NCI-H1930 (cell line): ENCODE measurements around the gene PLXDC1.

ENCODE experiments used
- DNase-seq, 2 experiments: peaks; one replicate each; lab custom pipeline; 2025; lab: John Stamatoyannopoulos, UW

Gene PLXDC1

GRCh38 chr17:39151150-39151942, at the start of gene PLXDC1:
Gene PLXDC1 (minus strand): TSS chr17:39151637. CDS start chr17:39151437, 200 bp downstream.
- no peak for DNase-seq

- DNase-seq, result no peak
These were observed 49.6 kb upstream of the PLXDC1 start for GRCh38 chr17:39200957-39201510.

GRCh38 chr17:39200070-39200879, 48.8 kb upstream of the PLXDC1 start, which contains the start of gene RPL19:
Gene RPL19 (plus strand): TSS chr17:39200283. CDS start chr17:39200345, 62 bp downstream.
- DNase-seq, result no peak

- DNase-seq, result peak; percentile 86 to 92
These were observed 48.3 kb upstream of the PLXDC1 start for GRCh38 chr17:39199820-39200069.

- no peak for DNase-seq
These were observed 46.7 kb upstream of the PLXDC1 start for GRCh38 chr17:39198186-39198566.

- peak; percentile 46 to 57 for DNase-seq
These were observed 46.1 kb upstream of the PLXDC1 start, which contains the start of gene CACNB1 for GRCh38 chr17:39197380-39198185. Gene CACNB1 (minus strand): TSS chr17:39197669. CDS start chr17:39197495, 174 bp downstream.

- no peak for DNase-seq
These were observed 45.4 kb upstream of the PLXDC1 start for GRCh38 chr17:39196808-39197291.

- DNase-seq, result no peak
These were observed 44.9 kb upstream of the PLXDC1 start for GRCh38 chr17:39196241-39196807.

GRCh38 chr17:39195568-39196160, 44.2 kb upstream of the PLXDC1 start:
- DNase-seq, result no peak

- DNase-seq, result no peak
These were observed 43.6 kb upstream of the PLXDC1 start for GRCh38 chr17:39194985-39195524.

GRCh38 chr17:39194089-39194984, 42.9 kb upstream of the PLXDC1 start:
- DNase-seq, result no peak

- DNase-seq, result no peak
These were observed 41.9 kb upstream of the PLXDC1 start for GRCh38 chr17:39193346-39193745.

GRCh38 chr17:39192901-39193300, 41.5 kb upstream of the PLXDC1 start:
- no peak for DNase-seq

- no peak for DNase-seq
These were observed 40.5 kb upstream of the PLXDC1 start for GRCh38 chr17:39191750-39192510.

GRCh38 chr17:39187152-39187830, 35.9 kb upstream of the PLXDC1 start:
- DNase-seq, result no peak

GRCh38 chr17:39186481-39187002, 35.1 kb upstream of the PLXDC1 start:
- DNase-seq, result no peak

GRCh38 chr17:39183720-39184119, 32.3 kb upstream of the PLXDC1 start:
- DNase-seq, result no peak

GRCh38 chr17:39183045-39183444, 31.6 kb upstream of the PLXDC1 start:
- no peak for DNase-seq
